ENCODE data around the gene ETV3. TPM values are rescaled to one million over a fixed set of nuclear protein-coding genes. Genes with fewer than 3 reads are reported as not detected.

The ETV3 gene
- total and polyA plus RNA-seq, 2 donors (not counting 1 experiment from before 2014, with no cell fraction given): 9.9 to 11.4 TPM

- H3K36me3 ChIP-seq (ENCODE audit: control insufficient read depth, insufficient read depth, low read length): peaks cover 5% of the 10 kb centered on the region
- H2AFZ ChIP-seq (ENCODE audit: low read length): peak overlapping the region; percentile 47
- DNase-seq (ENCODE audit: low read depth in 2 of 2): no peak
- TF ChIP-seq EZH2 (IDR thresholded peaks at IDR 0.05; ENCODE audit: low read length, missing control alignments) (no peak), CTCF (conservative IDR thresholded peaks at IDR 0.05 in 1 of 2, IDR thresholded peaks at IDR 0.05 in 1 of 2; ENCODE audit: low read depth in 1 of 2, low read length in 2 of 2) (no peak)
- H4K20me1 ChIP-seq (ENCODE audit: control insufficient read depth, extremely low read depth, insufficient read depth, low read length): no peaks in the 10 kb centered on the region
- H3K4me3 ChIP-seq (replicated peaks in 1 of 4; ENCODE audit: control extremely low read depth in 1 of 4, insufficient read depth in 1 of 4, low read depth in 3 of 4, low read length in 4 of 4): peak overlapping the region; percentile 62 to 98 (median 78)
- H3K27me3 ChIP-seq (ENCODE audit: control insufficient read depth, insufficient read depth, low read length): no peaks in the 10 kb centered on the region
- H3K27ac ChIP-seq (ENCODE audit: insufficient read depth, low read length): peak overlapping the region; percentile 76
- H3K79me2 ChIP-seq (ENCODE audit: control insufficient read depth, insufficient read depth, low read length): peaks cover 31% of the 10 kb centered on the region
- no peaks in the 10 kb centered on the region for H3K9me3 ChIP-seq (ENCODE audit: control insufficient read depth, insufficient read depth, low read depth, low read length)
- H3K4me1 ChIP-seq (ENCODE audit: control insufficient read depth, extremely low read depth, insufficient read depth, low read length): peaks cover 8% of the 10 kb centered on the region
- H3K4me2 ChIP-seq (ENCODE audit: extremely low read depth, insufficient read depth, low read length): peak overlapping the region; percentile 68
- peak overlapping the region; percentile 92 for H3K9ac ChIP-seq (ENCODE audit: insufficient read depth, low read length)
Observed at GRCh38 chr1:157139052-157139715, 989 bp upstream of the ETV3 start.

GRCh38 chr1:157137408-157138219 lies 581 bp downstream of the ETV3 start:
- Histone ChIP-seq H3K4me2 (ENCODE audit: extremely low read depth, insufficient read depth, low read length) (peak overlapping the region; percentile 85), H3K36me3 (ENCODE audit: control insufficient read depth, insufficient read depth, low read length) (peaks cover 5% of the 10 kb centered on the region), H3K27me3 (ENCODE audit: control insufficient read depth, insufficient read depth, low read length) (no peaks in the 10 kb centered on the region), H3K9ac (ENCODE audit: insufficient read depth, low read length) (peak overlapping the region; percentile 92), H3K4me1 (ENCODE audit: control insufficient read depth, extremely low read depth, insufficient read depth, low read length) (peaks cover 8% of the 10 kb centered on the region), H3K27ac (ENCODE audit: insufficient read depth, low read length) (peak overlapping the region; percentile 76), H3K4me3 (replicated peaks in 1 of 4; ENCODE audit: control extremely low read depth in 1 of 4, insufficient read depth in 1 of 4, low read depth in 3 of 4, low read length in 4 of 4) (peak overlapping the region; percentile 62 to 99 (median 94)), H3K79me2 (ENCODE audit: control insufficient read depth, insufficient read depth, low read length) (peaks cover 31% of the 10 kb centered on the region), H4K20me1 (ENCODE audit: control insufficient read depth, extremely low read depth, insufficient read depth, low read length) (no peaks in the 10 kb centered on the region), H3K9me3 (ENCODE audit: control insufficient read depth, insufficient read depth, low read depth, low read length) (no peaks in the 10 kb centered on the region), H2AFZ (ENCODE audit: low read length) (no peak overlapping the region)
- DNase-seq (ENCODE audit: low read depth in 2 of 2): peak; percentile 12 to 29
- TF ChIP-seq CTCF (conservative IDR thresholded peaks at IDR 0.05 in 1 of 2, IDR thresholded peaks at IDR 0.05 in 1 of 2; ENCODE audit: low read depth in 1 of 2, low read length in 2 of 2) (no peak), EZH2 (IDR thresholded peaks at IDR 0.05; ENCODE audit: low read length, missing control alignments) (no peak)

DNA sequence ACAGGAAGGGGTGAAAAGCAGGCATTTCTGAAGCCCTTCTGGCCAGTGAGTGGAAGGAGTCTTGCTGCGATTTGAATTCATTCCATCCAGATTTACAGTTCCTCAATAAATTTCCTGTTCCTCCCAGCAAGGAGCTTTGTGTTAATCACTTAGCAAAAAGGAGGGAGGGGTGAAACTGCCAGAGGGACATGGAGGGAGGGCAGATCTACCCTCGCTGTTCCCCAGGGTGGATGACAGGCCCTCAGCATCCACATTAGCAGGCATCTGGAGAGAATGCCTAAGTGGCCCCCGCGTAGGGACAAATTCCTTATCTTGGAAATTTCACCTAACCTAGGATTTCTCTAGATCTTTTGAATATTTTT lies 1.2 kb downstream of the ETV3 start:
- Histone ChIP-seq H3K27me3 (ENCODE audit: control insufficient read depth, insufficient read depth, low read length) (no peaks in the 10 kb centered on the region), H3K79me2 (ENCODE audit: control insufficient read depth, insufficient read depth, low read length) (peaks cover 31% of the 10 kb centered on the region), H4K20me1 (ENCODE audit: control insufficient read depth, extremely low read depth, insufficient read depth, low read length) (no peaks in the 10 kb centered on the region), H3K4me2 (ENCODE audit: extremely low read depth, insufficient read depth, low read length) (peak overlapping the region; percentile 85), H3K9ac (ENCODE audit: insufficient read depth, low read length) (peak overlapping the region; percentile 92), H3K36me3 (ENCODE audit: control insufficient read depth, insufficient read depth, low read length) (peaks cover 7% of the 10 kb centered on the region), H3K27ac (ENCODE audit: insufficient read depth, low read length) (peak overlapping the region; percentile 76), H3K4me3 (replicated peaks in 1 of 4; ENCODE audit: control extremely low read depth in 1 of 4, insufficient read depth in 1 of 4, low read depth in 3 of 4, low read length in 4 of 4) (peak overlapping the region; percentile 62 to 99 (median 94)), H2AFZ (ENCODE audit: low read length) (no peak overlapping the region), H3K4me1 (ENCODE audit: control insufficient read depth, extremely low read depth, insufficient read depth, low read length) (peaks cover 8% of the 10 kb centered on the region), H3K9me3 (ENCODE audit: control insufficient read depth, insufficient read depth, low read depth, low read length) (no peaks in the 10 kb centered on the region)
- no peak for TF ChIP-seq EZH2 (IDR thresholded peaks at IDR 0.05; ENCODE audit: low read length, missing control alignments)
- TF ChIP-seq CTCF (conservative IDR thresholded peaks at IDR 0.05 in 1 of 2, IDR thresholded peaks at IDR 0.05 in 1 of 2; ENCODE audit: low read depth in 1 of 2, low read length in 2 of 2): no peak
- peak; percentile 8 to 27 for DNase-seq (ENCODE audit: low read depth in 2 of 2)
